CD4-positive, alpha-beta memory T cell (primary cell): ENCODE measurements around the gene MBTD1. TPM values are rescaled to one million over a fixed set of nuclear protein-coding genes. Genes with fewer than 3 reads are reported as not detected.
A peak's percentile ranks its signal among the peaks of the same experiment; 100 is the strongest.

Source experiments
- CTCF ChIA-PET: fragments of 350-600 bp; sonication (Branson Sonifier 250); formaldehyde crosslinking; loops from one replicate; lab custom pipeline; 2021; ENCODE audit warnings: inconsistent platforms; ENCODE audit not compliant: partially characterized antibody; lab: Charles Lee
- POLR2A ChIA-PET: fragments of 350-600 bp; sonication (Branson Sonifier 250); formaldehyde crosslinking; loops from one replicate; lab custom pipeline; 2021; ENCODE audit not compliant: partially characterized antibody; lab: Charles Lee
- DNase-seq, 5 donors: peaks; one replicate each; pipeline versions ENCODE4 v3.0.0 to v3.0.0-alpha.2; 2020 to 2022; ENCODE audit warnings: mixed read lengths in 1 of 5
- H3K27ac ChIP-seq: one replicate; pipeline ENCODE4 v1.7.0; 2013; ENCODE audit warnings: low read depth, low read length
- H3K27me3 ChIP-seq: 2 replicates; pipeline ENCODE4 v1.7.0; 2013; ENCODE audit warnings: mild to moderate bottlenecking, low read length, moderate library complexity; ENCODE audit not compliant: insufficient read depth
- H3K36me3 ChIP-seq: 2 replicates; pipeline ENCODE4 v1.7.0; 2013; ENCODE audit warnings: mild to moderate bottlenecking, low read length, moderate library complexity; ENCODE audit not compliant: insufficient read depth
- H3K4me1 ChIP-seq: 2 replicates; pipeline ENCODE4 v1.7.0; 2013; ENCODE audit warnings: mild to moderate bottlenecking, low read length, moderate library complexity; ENCODE audit not compliant: insufficient read depth
- H3K4me3 ChIP-seq, 2 donors: one replicate each; pipeline ENCODE4 v1.7.0; 2013; ENCODE audit warnings: low read length in 2 of 2, mild to moderate bottlenecking in 1 of 2
- H3K9me3 ChIP-seq, 2 donors: one replicate each; pipeline ENCODE4 v1.7.0; 2013; ENCODE audit warnings: low read length in 2 of 2, control low read depth in 1 of 2; ENCODE audit not compliant: control insufficient read depth in 1 of 2
- H3K27ac Mint-ChIP-seq, 7 donors: one replicate each; pipeline ENCODE4 v1.8.0; 2020 to 2021; ENCODE audit warnings: mixed read lengths in 7 of 7, mild to moderate bottlenecking in 6 of 7, inconsistent platforms in 3 of 7, moderate library complexity in 3 of 7
- H3K27me3 Mint-ChIP-seq, 2 donors: one replicate each; pipeline ENCODE4 v1.8.0; 2020 to 2021; ENCODE audit warnings: mixed read lengths in 2 of 2
- H3K36me3 Mint-ChIP-seq, 2 donors: one replicate each; pipeline ENCODE4 v1.8.0; 2020 to 2021; ENCODE audit warnings: mixed read lengths in 2 of 2, inconsistent platforms in 1 of 2, mild to moderate bottlenecking in 1 of 2
- H3K4me1 Mint-ChIP-seq, 4 donors: one replicate each; pipeline ENCODE4 v1.8.0; 2020 to 2021; ENCODE audit warnings: mixed read lengths in 4 of 4, mild to moderate bottlenecking in 1 of 4
- H3K4me3 Mint-ChIP-seq, 8 donors: one replicate each; pipeline ENCODE4 v1.8.0; 2020 to 2021; ENCODE audit warnings: mixed read lengths in 8 of 8, mild to moderate bottlenecking in 7 of 8, moderate library complexity in 6 of 8, inconsistent platforms in 3 of 8
- H3K9me3 Mint-ChIP-seq, 8 donors: one replicate each; pipeline ENCODE4 v1.8.0; 2020 to 2021; ENCODE audit warnings: mixed read lengths in 8 of 8, mild to moderate bottlenecking in 5 of 8, inconsistent platforms in 3 of 8, moderate library complexity in 1 of 8
- intact Hi-C: fragments of 100-400 bp; cut with micrococcal nuclease; formaldehyde crosslinking; loops from one replicate; pipeline ENCODE4 v1.15.1; 2023
- polyA plus RNA-seq, 2 donors: library from polyadenylated mRNA; unstranded; fragments of 300-500 nt; fragmentation: Illumina TruSeq; gene quantifications; one replicate each; pipeline ENCODE4 v1.2.3, GENCODE V29; 2021
- total RNA-seq, 2 experiments: library from RNA; stranded (reverse); gene quantifications; one replicate each; pipeline ENCODE4 v1.2.3, GENCODE V29; 2021

Gene MBTD1
- total and polyA plus RNA-seq, 4 experiments from 2014 or later: 3.6 to 30.0 (median 17.4) TPM

DNA sequence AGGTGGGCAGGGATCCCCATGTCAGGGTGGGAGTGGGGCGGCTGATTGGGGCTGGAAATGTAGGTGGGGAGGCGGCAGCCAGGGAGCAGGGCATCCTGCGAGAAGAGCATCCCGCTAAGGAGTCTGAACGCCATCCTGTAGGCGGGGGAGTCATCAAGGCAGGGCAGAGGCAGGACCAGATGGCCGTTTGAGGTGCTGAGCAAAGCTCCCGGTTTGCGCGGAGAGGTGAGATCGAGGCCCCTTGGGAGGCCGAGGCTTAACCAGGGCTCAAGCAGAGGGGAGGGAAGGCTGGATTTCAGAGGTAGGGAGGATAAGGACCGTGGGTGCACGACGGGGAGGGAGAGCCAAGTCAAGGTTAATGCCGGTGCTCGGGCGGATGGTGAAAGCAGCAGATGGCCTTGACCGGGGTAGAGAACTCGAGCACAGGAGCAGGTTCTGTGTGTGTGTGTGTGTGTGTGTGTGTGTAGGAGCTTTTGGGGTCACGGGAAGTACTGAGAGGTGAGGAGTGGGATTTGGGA, 94.1 kb downstream of the MBTD1 start:
- peaks cover 15 to 34% (median 23%) of the 10 kb centered on the region in 4 donors for H3K4me1 Mint-ChIP-seq
- peaks cover 14% of the 10 kb centered on the region for H3K36me3 ChIP-seq
- ChIA-PET CTCF (interaction anchor here (0.9 to 2.1 kb wide), 3 partner anchors 10 to 163 kb away, joined by 4 to 11 read pairs (median 4); no protein-coding TSS in a partner anchor), POLR2A (interaction anchor here (0.7 to 2.8 kb wide), 10 partner anchors 11 to 446 kb away, joined by 3 to 56 read pairs (median 5); partner anchors contain the start of genes LUC7L3, MBTD1, NME1 and SPAG9)
- peak overlapping the region; percentile 61 for H3K27ac ChIP-seq
- H3K27ac Mint-ChIP-seq: peak overlapping the region; percentile 94 to 99 (median 98)
- H3K36me3 Mint-ChIP-seq: peaks cover 18 to 48% of the 10 kb centered on the region in 2 donors
- H3K4me1 ChIP-seq: peaks cover 14% of the 10 kb centered on the region
- no peaks in the 10 kb centered on the region for H3K27me3 ChIP-seq
- intact Hi-C loops: loop anchor here (1.0 to 5.0 kb wide), 3 partner anchors 12 to 163 kb away; partner anchors contain the start of genes MBTD1, NME1 and UTP18
- H3K4me3 Mint-ChIP-seq: peak overlapping the region; percentile 89 to 99 (median 97)
- H3K9me3 ChIP-seq: no peaks in the 10 kb centered on the region
- peak overlapping the region; percentile 29 to 79 for H3K4me3 ChIP-seq
- no peaks in the 10 kb centered on the region for H3K27me3 Mint-ChIP-seq
- peak in 3 of 5 donors; percentile 40 to 50 (median 49) for DNase-seq
- H3K9me3 Mint-ChIP-seq: peaks cover 0 to 2% (median 0%) of the 10 kb centered on the region in 8 donors

DNA sequence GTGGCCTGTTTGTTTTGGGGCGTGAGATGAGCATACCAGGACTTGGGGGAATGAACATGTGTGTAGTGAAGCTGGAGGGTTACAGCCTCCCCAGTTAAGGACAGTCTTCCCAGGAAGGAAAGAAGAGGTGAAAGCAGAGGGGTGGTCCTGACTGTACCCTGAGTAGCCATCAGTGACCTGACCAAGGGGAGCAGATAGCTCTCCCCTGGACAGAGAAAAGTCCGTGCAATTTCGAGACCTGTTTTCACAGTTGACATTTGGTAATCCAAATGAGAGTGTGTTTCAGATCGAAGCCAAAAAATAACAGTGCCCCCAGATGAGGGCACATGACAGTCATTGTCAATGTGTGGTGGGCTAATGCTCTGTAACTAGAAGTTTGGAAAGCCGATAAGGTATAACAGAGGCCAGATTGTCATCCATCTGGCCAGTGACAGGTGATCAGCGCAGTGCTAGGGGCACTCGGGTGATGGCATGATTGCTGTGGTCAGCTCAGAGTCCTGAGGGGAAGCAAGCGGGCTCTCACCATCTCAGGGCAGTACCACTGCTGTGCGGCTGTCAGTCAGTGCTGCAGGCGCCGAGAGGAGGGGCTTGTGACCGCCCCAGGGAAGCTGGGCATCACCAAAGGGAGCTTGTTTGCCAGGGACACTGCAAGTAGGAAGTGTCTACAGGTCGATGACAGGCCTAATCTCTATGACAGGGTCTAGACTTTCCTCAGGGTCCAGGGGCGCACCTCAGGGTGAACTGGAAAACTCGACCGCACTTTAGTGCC, 94.8 kb downstream of the MBTD1 start:
- ChIA-PET CTCF (interaction anchor here (0.6 to 2.1 kb wide), 4 partner anchors 10 to 161 kb away, joined by 3 to 11 read pairs (median 6); partner anchors contain the start of gene NME1), POLR2A (interaction anchor here (0.9 to 2.8 kb wide), 6 partner anchors 10 to 299 kb away, joined by 3 to 56 read pairs (median 6); partner anchors contain the start of genes NME1, SPAG9, TOB1 and UTP18)
- Mint-ChIP-seq H3K36me3 (peaks cover 21 to 46% of the 10 kb centered on the region in 2 donors), H3K4me1 (peaks cover 15 to 34% (median 24%) of the 10 kb centered on the region in 4 donors), H3K4me3 (peak overlapping the region; percentile 89 to 99 (median 97)), H3K9me3 (peaks cover 0 to 2% (median 0%) of the 10 kb centered on the region in 8 donors), H3K27me3 (no peaks in the 10 kb centered on the region), H3K27ac (peak overlapping the region; percentile 94 to 99 (median 98))
- no peaks in the 10 kb centered on the region for H3K27me3 ChIP-seq
- peak overlapping the region in 1 of 2 donors; percentile 79 for H3K4me3 ChIP-seq
- H3K4me1 ChIP-seq: peaks cover 14% of the 10 kb centered on the region
- H3K36me3 ChIP-seq: peaks cover 12% of the 10 kb centered on the region
- DNase-seq: no peak
- intact Hi-C loops: loop anchor here (5.0 kb wide), 1 partner anchor 163 kb away; no protein-coding TSS in a partner anchor
- no peaks in the 10 kb centered on the region for H3K9me3 ChIP-seq
- H3K27ac ChIP-seq: peak overlapping the region; percentile 61

DNA sequence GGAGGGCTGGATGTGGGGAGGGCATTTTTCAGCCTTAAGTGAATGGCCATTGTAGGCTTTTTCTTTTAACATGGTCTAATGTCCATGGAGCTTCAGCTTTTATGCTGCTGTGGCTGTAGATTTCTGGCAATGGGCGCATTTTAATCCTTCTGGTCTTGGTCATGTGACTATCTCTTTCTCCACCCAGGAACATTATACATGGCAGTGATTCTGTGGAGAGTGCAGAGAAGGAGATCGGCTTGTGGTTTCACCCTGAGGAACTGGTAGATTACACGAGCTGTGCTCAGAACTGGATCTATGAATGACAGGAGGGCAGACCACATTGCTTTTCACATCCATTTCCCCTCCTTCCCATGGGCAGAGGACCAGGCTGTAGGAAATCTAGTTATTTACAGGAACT, 98.3 kb downstream of the MBTD1 start:
- H3K27ac Mint-ChIP-seq: peak overlapping the region in 1 of 7 donors; percentile 15
- ChIA-PET CTCF (interaction anchor here (1.9 kb wide), 1 partner anchor 8 kb away, joined by 8 read pairs; the partner anchor contains the start of gene NME1), POLR2A (interaction anchor here (2.3 kb wide), 1 partner anchor 8 kb away, joined by 20 read pairs; the partner anchor contains the start of gene NME1)
- Histone ChIP-seq H3K27me3 (no peaks in the 10 kb centered on the region), H3K36me3 (peaks cover 10% of the 10 kb centered on the region), H3K9me3 (no peaks in the 10 kb centered on the region), H3K4me1 (peaks cover 6% of the 10 kb centered on the region), H3K4me3 (no peak overlapping the region), H3K27ac (no peak overlapping the region)
- H3K9me3 Mint-ChIP-seq: peaks cover 0 to 2% (median 0%) of the 10 kb centered on the region in 8 donors
- peaks cover 8 to 20% (median 12%) of the 10 kb centered on the region in 4 donors for H3K4me1 Mint-ChIP-seq
- intact Hi-C loops: no loop called here
- peaks cover 16 to 38% of the 10 kb centered on the region in 2 donors for H3K36me3 Mint-ChIP-seq
- H3K4me3 Mint-ChIP-seq: no peak overlapping the region
- H3K27me3 Mint-ChIP-seq: no peaks in the 10 kb centered on the region
- DNase-seq: no peak

DNA sequence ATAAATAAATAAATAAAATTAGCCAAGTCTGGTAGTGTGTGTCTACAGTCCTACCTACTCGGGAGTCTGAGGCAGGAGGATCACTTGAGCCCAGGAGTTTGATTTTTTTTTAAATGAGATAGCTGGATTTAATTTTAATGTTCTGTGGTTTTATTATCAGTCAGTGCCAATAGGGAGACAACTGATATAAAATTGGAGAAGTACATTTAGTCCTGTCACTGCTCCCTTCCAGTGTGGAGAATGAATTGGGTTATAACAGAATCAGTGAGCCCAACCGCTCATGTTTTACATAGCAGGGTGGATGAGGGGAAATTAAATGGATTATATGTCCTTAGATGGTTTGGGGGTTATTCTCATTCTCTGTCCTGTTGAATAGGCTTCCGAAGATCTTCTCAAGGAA, 100.2 kb downstream of the MBTD1 start:
- POLR2A ChIA-PET: no interaction called here
- no peak overlapping the region for H3K27ac ChIP-seq
- H3K36me3 ChIP-seq: peaks cover 10% of the 10 kb centered on the region
- H3K27me3 ChIP-seq: no peaks in the 10 kb centered on the region
- H3K9me3 ChIP-seq: no peaks in the 10 kb centered on the region
- peaks cover 16 to 33% of the 10 kb centered on the region in 2 donors for H3K36me3 Mint-ChIP-seq
- intact Hi-C loops: no loop called here
- CTCF ChIA-PET: no interaction called here
- peaks cover 0 to 14% (median under 1%) of the 10 kb centered on the region in 4 donors for H3K4me1 Mint-ChIP-seq
- peaks cover 6% of the 10 kb centered on the region for H3K4me1 ChIP-seq
- H3K27me3 Mint-ChIP-seq: no peaks in the 10 kb centered on the region
- no peak overlapping the region for H3K4me3 ChIP-seq
- H3K27ac Mint-ChIP-seq: no peak overlapping the region
- no peak overlapping the region for H3K4me3 Mint-ChIP-seq
- no peaks in the 10 kb centered on the region for H3K9me3 Mint-ChIP-seq
- no peak for DNase-seq

DNA sequence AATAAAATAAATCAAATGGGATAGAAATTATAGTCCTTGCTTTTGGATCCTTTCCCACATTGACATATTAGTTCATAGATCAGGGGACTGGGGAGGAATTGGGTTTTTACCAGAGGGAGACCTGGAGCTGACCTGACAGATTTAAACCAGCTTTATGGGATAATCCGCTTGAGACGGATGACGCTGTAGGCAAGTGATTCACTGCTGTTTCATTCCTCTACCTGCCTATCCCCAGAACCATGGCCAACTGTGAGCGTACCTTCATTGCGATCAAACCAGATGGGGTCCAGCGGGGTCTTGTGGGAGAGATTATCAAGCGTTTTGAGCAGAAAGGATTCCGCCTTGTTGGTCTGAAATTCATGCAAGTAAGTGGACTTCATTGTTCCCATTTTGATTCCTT, 104.4 kb downstream of the MBTD1 start:
- H3K9me3 ChIP-seq: no peaks in the 10 kb centered on the region
- H3K4me3 Mint-ChIP-seq: peak overlapping the region in 2 of 8 donors; percentile 12 to 31
- peaks cover 21% of the 10 kb centered on the region for H3K4me1 ChIP-seq
- DNase-seq: no peak
- H3K4me1 Mint-ChIP-seq: peaks cover 0 to 14% (median 2%) of the 10 kb centered on the region in 4 donors
- H3K9me3 Mint-ChIP-seq: no peaks in the 10 kb centered on the region
- no peak overlapping the region for H3K27ac ChIP-seq
- peaks cover 9 to 16% of the 10 kb centered on the region in 2 donors for H3K36me3 Mint-ChIP-seq
- POLR2A ChIA-PET: interaction anchor here (1.6 to 4.7 kb wide), 4 partner anchors 7 to 289 kb away, joined by 7 to 56 read pairs (median 14); partner anchors contain the start of genes NME2, SPAG9 and TOB1
- no peaks in the 10 kb centered on the region for H3K27me3 ChIP-seq
- H3K36me3 ChIP-seq: peaks cover 4% of the 10 kb centered on the region
- no peak overlapping the region for H3K4me3 ChIP-seq
- H3K27me3 Mint-ChIP-seq: peaks cover 0 to 1% of the 10 kb centered on the region in 2 donors
- CTCF ChIA-PET: interaction anchor here (2.3 to 9.2 kb wide), 2 partner anchors 10 to 153 kb away, joined by 11 to 161 read pairs; partner anchors contain the start of gene NME2
- intact Hi-C loops: no loop called here
- H3K27ac Mint-ChIP-seq: peak overlapping the region in 1 of 7 donors; percentile 24

DNA sequence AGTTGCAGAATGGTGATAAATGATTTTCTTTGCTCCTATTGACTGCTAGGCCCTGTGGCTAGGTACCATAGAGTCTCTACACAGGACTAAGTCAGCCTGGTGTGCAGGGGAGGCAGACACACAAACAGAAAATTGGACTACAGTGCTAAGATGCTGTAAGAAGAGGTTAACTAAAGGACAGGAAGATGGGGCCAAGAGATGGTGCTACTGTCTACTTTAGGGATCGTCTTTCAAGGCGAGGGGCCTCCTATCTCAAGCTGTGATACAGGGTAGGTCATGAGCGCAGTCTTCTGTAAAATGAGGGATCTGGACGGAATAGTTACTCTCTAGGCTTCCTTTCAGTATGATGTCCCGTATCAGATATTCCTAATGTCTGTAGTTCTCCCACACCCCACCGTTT, 105.7 kb downstream of the MBTD1 start:
- H3K4me1 ChIP-seq: peaks cover 21% of the 10 kb centered on the region
- peak overlapping the region; percentile 60 for H3K27ac ChIP-seq
- H3K9me3 ChIP-seq: no peaks in the 10 kb centered on the region
- intact Hi-C loops: loop anchor here (5.0 kb wide), 1 partner anchor 287 kb away; the partner anchor contains the start of gene TOB1
- H3K4me3 Mint-ChIP-seq: no peak overlapping the region
- no peaks in the 10 kb centered on the region for H3K9me3 Mint-ChIP-seq
- no peak overlapping the region for H3K27ac Mint-ChIP-seq
- CTCF ChIA-PET: interaction anchor here (0.6 to 9.2 kb wide), 7 partner anchors 8 to 152 kb away, joined by 3 to 161 read pairs (median 8); partner anchors contain the start of genes NME2 and SPAG9
- peak overlapping the region; percentile 77 to 85 for H3K4me3 ChIP-seq
- peaks cover 0 to 7% (median 2%) of the 10 kb centered on the region in 4 donors for H3K4me1 Mint-ChIP-seq
- DNase-seq: peak in 1 of 5 donors; percentile 5
- H3K27me3 ChIP-seq: no peaks in the 10 kb centered on the region
- peaks cover 4 to 9% of the 10 kb centered on the region in 2 donors for H3K36me3 Mint-ChIP-seq
- peaks cover 0 to 1% of the 10 kb centered on the region in 2 donors for H3K27me3 Mint-ChIP-seq
- POLR2A ChIA-PET: interaction anchor here (0.9 to 4.7 kb wide), 12 partner anchors 9 to 291 kb away, joined by 3 to 56 read pairs (median 9); partner anchors contain the start of genes NME2, SPAG9 and TOB1
- peaks cover 4% of the 10 kb centered on the region for H3K36me3 ChIP-seq
